GM12878 (cell line): ENCODE results near the gene NEK8. TPM values are rescaled to one million over a fixed set of nuclear protein-coding genes. Genes with fewer than 3 reads are reported as not detected.
A peak's percentile ranks its signal among the peaks of the same experiment; 100 is the strongest.

Experiments used
- ATF3 ChIP-seq: IDR thresholded peaks from 2 replicates; pipeline ENCODE4 v1.6.1; 2011; ENCODE audit warnings: low read depth, mild to moderate bottlenecking, low read length, moderate library complexity, borderline replicate concordance; ENCODE audit errors: extremely low read depth
- ATF7 ChIP-seq: fragments of 450-650 bp; IDR thresholded peaks from 2 replicates; pipeline ENCODE4 v1.6.1; 2016; ENCODE audit warnings: low read depth, mild to moderate bottlenecking
- CBX3 ChIP-seq: fragments of 200-600 bp; sonication (generic); IDR thresholded peaks from 2 replicates; pipeline ENCODE4 v1.6.1; 2016; ENCODE audit warnings: low read depth, borderline replicate concordance
- CHD1 ChIP-seq: IDR thresholded peaks from 2 replicates; pipeline ENCODE4 v1.6.1; 2012; ENCODE audit warnings: low read depth, low read length, improper control_type of control experiment
- E2F4 ChIP-seq: IDR thresholded peaks from 2 replicates; pipeline ENCODE4 v1.6.1; 2012; ENCODE audit warnings: low read depth, low read length, improper control_type of control experiment
- ETV6 ChIP-seq, 2 experiments: fragments of 450-650 bp in 1 of 2; IDR thresholded peaks in 1 of 2; conservative IDR thresholded peaks in 1 of 2; 2 replicates each; pipeline ENCODE4 v1.6.1; 2014; ENCODE audit warnings: antibody characterized with exemption in 1 of 2, borderline replicate concordance in 1 of 2, low read depth in 1 of 2, mild to moderate bottlenecking in 1 of 2, moderate library complexity in 1 of 2
- EZH2 ChIP-seq: IDR thresholded peaks from 2 replicates; pipeline ENCODE4 v1.6.1; 2012; ENCODE audit warnings: low read depth, mild to moderate bottlenecking, control low read depth, inconsistent platforms, low read length, borderline replicate concordance; ENCODE audit not compliant: control insufficient read depth
- FOXK2 ChIP-seq: fragments of 450-650 bp; IDR thresholded peaks from 2 replicates; pipeline ENCODE4 v1.6.1; 2017; ENCODE audit warnings: mild to moderate bottlenecking, moderate library complexity
- HDAC6 ChIP-seq: fragments of 200-600 bp; sonication (generic); IDR thresholded peaks from one replicate; pipeline ENCODE4 v1.8.0; 2017; ENCODE audit warnings: antibody characterized with exemption; ENCODE audit not compliant: unreplicated experiment
- IKZF2 ChIP-seq, 2 experiments: fragments of 450-650 bp; IDR thresholded peaks; 2 replicates each; pipeline ENCODE4 v1.6.1; 2017; ENCODE audit warnings: mild to moderate bottlenecking in 2 of 2, moderate library complexity in 2 of 2
- IRF4 ChIP-seq: IDR thresholded peaks from 2 replicates; pipeline ENCODE4 v1.6.1; 2011; ENCODE audit warnings: low read depth, low read length
- JUNB ChIP-seq: IDR thresholded peaks from 2 replicates; pipeline ENCODE4 v1.6.1; 2016; ENCODE audit warnings: antibody characterized with exemption, mild to moderate bottlenecking
- KDM1A ChIP-seq: fragments of 200-600 bp; sonication (generic); IDR thresholded peaks from 2 replicates; pipeline ENCODE4 v1.6.1; 2016; ENCODE audit warnings: borderline replicate concordance
- MTA2 ChIP-seq: fragments of 450-650 bp; IDR thresholded peaks from 2 replicates; pipeline ENCODE4 v1.6.1; 2016; ENCODE audit warnings: low read depth, mild to moderate bottlenecking, moderate library complexity
- MYC ChIP-seq: IDR thresholded peaks from 2 replicates; pipeline ENCODE4 v1.6.1; 2011; ENCODE audit warnings: mild to moderate bottlenecking, low read length, moderate library complexity, inconsistent platforms; ENCODE audit not compliant: insufficient read depth, insufficient replicate concordance, insufficient read length, severe bottlenecking
- NRF1 ChIP-seq: conservative IDR thresholded peaks from 2 replicates; pipeline ENCODE4 v1.6.1; 2011; ENCODE audit warnings: mild to moderate bottlenecking, low read depth, low read length, improper control_type of control experiment
- RCOR1 ChIP-seq: conservative IDR thresholded peaks from 2 replicates; pipeline ENCODE4 v1.6.1; 2012; ENCODE audit warnings: low read depth, low read length, improper control_type of control experiment
- RFX5 ChIP-seq: IDR thresholded peaks from 2 replicates; pipeline ENCODE4 v1.6.1; 2011; ENCODE audit warnings: low read depth, low read length, improper control_type of control experiment
- SIN3A ChIP-seq: IDR thresholded peaks from 2 replicates; pipeline ENCODE4 v1.6.1; 2012; ENCODE audit warnings: low read depth, low read length, improper control_type of control experiment
- SIX5 ChIP-seq: IDR thresholded peaks from 2 replicates; pipeline ENCODE4 v1.6.1; 2011; ENCODE audit warnings: mild to moderate bottlenecking, low read depth, low read length, moderate library complexity; ENCODE audit not compliant: severe bottlenecking
- SMC3 ChIP-seq: IDR thresholded peaks from 2 replicates; pipeline ENCODE4 v1.6.1; 2011; ENCODE audit warnings: low read length, improper control_type of control experiment, borderline replicate concordance
- SPI1 ChIP-seq: IDR thresholded peaks from 2 replicates; pipeline ENCODE4 v1.6.1; 2011; ENCODE audit warnings: low read depth, mild to moderate bottlenecking, low read length, moderate library complexity, borderline replicate concordance; ENCODE audit not compliant: insufficient read depth
- STAT1 ChIP-seq: fragments of 450-650 bp; conservative IDR thresholded peaks from 2 replicates; pipeline ENCODE4 v1.6.1; 2014; ENCODE audit warnings: antibody characterized with exemption, mild to moderate bottlenecking
- STAT3 ChIP-seq: IDR thresholded peaks from 2 replicates; pipeline ENCODE4 v1.6.1; 2011; ENCODE audit warnings: low read depth, low read length, improper control_type of control experiment
- SUZ12 ChIP-seq: fragments of 200-600 bp; sonication (generic); IDR thresholded peaks from one replicate; pipeline ENCODE4 v1.6.1; 2018; ENCODE audit warnings: antibody characterized with exemption, mild to moderate bottlenecking; ENCODE audit not compliant: unreplicated experiment
- ZBTB33 ChIP-seq: fragments of 450-650 bp; IDR thresholded peaks from 2 replicates; pipeline ENCODE4 v1.6.1; 2017; ENCODE audit warnings: mild to moderate bottlenecking
- ZZZ3 ChIP-seq: IDR thresholded peaks from 2 replicates; pipeline ENCODE4 v1.6.1; 2011; ENCODE audit warnings: low read depth; ENCODE audit not compliant: control insufficient read depth, insufficient read length
- polyA plus RNA-seq, 11 experiments: library from polyadenylated mRNA; depleted of rRNA in 4 of 11; unstranded in 6 of 11; stranded (reverse) in 5 of 11; fragments of >200 nt; fragmentation: Nextera tagmentation in 4 of 11; fragmentation: Illumina TruSeq in 1 of 11; extraction: Ambion mirVana in 4 of 11; extraction: Trizol in 1 of 11; gene quantifications; 1 replicate in 1 of 11; 2 replicates in 10 of 11; pipeline versions ENCODE4 v1.2.1 to v1.2.3, GENCODE V29; 2011 to 2016; ENCODE audit warnings: inconsistent platforms in 2 of 11, missing spikeins in 2 of 11, low read depth in 1 of 11
- total RNA-seq, 4 experiments: library from RNA; depleted of rRNA in 3 of 4; stranded (reverse); fragments of >200 nt in 3 of 4; fragmentation: Illumina TruSeq in 1 of 4; extraction: Trizol in 1 of 4; gene quantifications; 2 replicates each; pipeline versions ENCODE4 v1.2.1 to v1.2.3, GENCODE V29; 2013 to 2021

NEK8 gene
- total and polyA plus RNA-seq, 10 of the 15 experiments (the other 5 are each of a cell fraction or from before 2014, with no cell fraction given) = 2.3 to 14.3 (median 9.4) TPM

GRCh38 chr17:28737770-28738679 lies 9.4 kb downstream of the NEK8 start (continued):
- TF ChIP-seq CHD1 (no peak), ZBTB33 (no peak), EZH2 (no peak), ETV6 (conservative IDR thresholded peaks at IDR 0.05 in 1 of 2, IDR thresholded peaks at IDR 0.05 in 1 of 2; ENCODE audit: borderline replicate concordance in 1 of 2, low read depth in 1 of 2) (peak in 1 of 2 experiments; percentile 37; a peak in 2 of 4 replicates), MTA2 (peak; percentile 15; the same call in 1 of the 2 replicates), JUNB (no peak), ZZZ3 (no peak), ATF3 (no peak), NRF1 (no peak), HDAC6 (no peak), CBX3 (no peak), ATF7 (no peak), E2F4 (no peak), SPI1 (no peak), SIN3A (peak; percentile 65; the same call in 1 of the 2 replicates), SIX5 (no peak), STAT1 (0 out of 2 replicates have a peak, but pooled peaks have one; percentile 25), MYC (peak; percentile 81), STAT3 (no peak), IRF4 (no peak), SUZ12 (no peak), IKZF2 (IDR thresholded peaks at IDR 0.05) (no peak; a peak in 2 of 4 replicates), RCOR1 (peak; percentile 1; the same call in 1 of the 2 replicates), KDM1A (no peak), RFX5 (no peak), FOXK2 (no peak), SMC3 (peak; percentile 22; the same call in 1 of the 2 replicates)
